Measurements from ENCODE around the gene MN1.

The MN1 gene

GRCh38 chr22:27839057-27839660 lies 37.6 kb upstream of the MN1 start:
- TF ChIP-seq CTCF (IDR thresholded peaks at IDR 0.05; ENCODE audit: borderline replicate concordance, control extremely low read depth, extremely low read depth, insufficient read depth, missing control alignments) = no peak
- DNase-seq (ENCODE audit: low spot score) = no peak
- in situ Hi-C loops (cut with MboI; ENCODE audit: low sequenced_read_pairs, unreplicated experiment) = no loop called here

- no peak for DNase-seq (ENCODE audit: low spot score)
- no peak for TF ChIP-seq CTCF (IDR thresholded peaks at IDR 0.05; ENCODE audit: borderline replicate concordance, control extremely low read depth, extremely low read depth, insufficient read depth, missing control alignments)
- in situ Hi-C loops (cut with MboI; ENCODE audit: low sequenced_read_pairs, unreplicated experiment) = no loop called here
Measured at GRCh38 chr22:27836181-27836580, 34.6 kb upstream of the MN1 start.

DNA sequence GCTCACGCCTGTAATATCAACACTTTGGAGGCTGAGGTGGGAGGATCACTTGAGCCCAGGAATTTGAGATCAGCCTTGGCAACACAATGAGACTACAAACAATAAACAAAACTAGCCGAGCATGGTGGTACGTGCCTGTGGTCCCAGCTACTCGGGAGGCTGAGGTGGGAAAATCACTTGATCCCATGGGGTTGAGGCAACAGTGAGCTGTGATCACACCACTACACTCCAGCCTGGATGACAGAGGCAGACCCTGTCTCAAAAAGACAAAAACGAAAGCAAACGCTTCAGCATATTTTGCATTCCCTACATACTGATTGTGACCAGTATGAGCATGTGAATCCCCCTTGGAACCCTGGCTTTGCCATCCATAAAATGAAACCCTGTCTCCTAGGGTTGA lies 33.9 kb upstream of the MN1 start:
- no peak for DNase-seq (ENCODE audit: low spot score)
- no peak for TF ChIP-seq CTCF (IDR thresholded peaks at IDR 0.05; ENCODE audit: borderline replicate concordance, control extremely low read depth, extremely low read depth, insufficient read depth, missing control alignments)
- in situ Hi-C loops (cut with MboI; ENCODE audit: low sequenced_read_pairs, unreplicated experiment) = no loop called here

- no peak for TF ChIP-seq CTCF (IDR thresholded peaks at IDR 0.05; ENCODE audit: borderline replicate concordance, control extremely low read depth, extremely low read depth, insufficient read depth, missing control alignments)
- in situ Hi-C loops (cut with MboI; ENCODE audit: low sequenced_read_pairs, unreplicated experiment) = no loop called here
- DNase-seq (ENCODE audit: low spot score) = no peak
Measured at GRCh38 chr22:27834364-27835185, 33.0 kb upstream of the MN1 start.

DNA sequence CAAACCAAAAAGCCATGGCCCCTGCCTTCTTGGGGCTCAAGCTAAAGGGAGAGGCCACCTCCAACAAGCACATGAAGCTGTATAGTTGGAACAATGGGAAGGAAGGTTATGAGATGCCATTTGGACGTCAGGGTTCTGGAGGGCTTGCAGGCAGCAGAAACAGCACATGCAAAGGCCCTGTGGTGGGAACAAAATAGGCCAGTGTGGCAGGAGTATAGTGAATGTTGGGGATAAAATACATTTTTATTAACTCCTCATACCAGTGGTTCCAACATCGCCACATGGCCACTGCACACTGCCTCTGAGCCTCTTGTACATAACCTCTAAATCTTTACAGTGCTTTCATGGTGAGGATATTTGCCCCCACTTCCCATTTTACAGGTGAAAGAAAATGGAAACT lies 32.2 kb upstream of the MN1 start:
- no peak for DNase-seq (ENCODE audit: low spot score)
- in situ Hi-C loops (cut with MboI; ENCODE audit: low sequenced_read_pairs, unreplicated experiment) = no loop called here
- no peak for TF ChIP-seq CTCF (IDR thresholded peaks at IDR 0.05; ENCODE audit: borderline replicate concordance, control extremely low read depth, extremely low read depth, insufficient read depth, missing control alignments)

DNA sequence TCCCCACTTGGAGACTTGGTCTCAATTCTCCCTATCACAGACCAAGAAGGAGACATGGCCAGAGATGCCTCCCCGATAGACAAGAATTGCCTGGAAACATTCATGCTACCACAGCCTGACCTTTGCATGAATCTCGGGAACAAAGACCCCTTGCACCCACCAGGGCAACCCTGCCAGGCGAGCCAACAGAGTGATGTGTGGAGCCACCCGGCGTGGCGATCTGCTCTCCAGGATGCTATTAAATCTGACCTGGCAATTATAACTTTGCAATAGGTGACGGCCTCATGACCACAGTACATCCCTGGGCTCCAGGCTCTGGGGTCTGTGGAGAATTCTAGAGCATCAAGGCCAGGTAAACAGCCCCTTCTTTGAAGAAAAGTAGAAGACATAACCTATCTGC lies 31.1 kb upstream of the MN1 start:
- in situ Hi-C loops (cut with MboI; ENCODE audit: low sequenced_read_pairs, unreplicated experiment) = no loop called here
- no peak for TF ChIP-seq CTCF (IDR thresholded peaks at IDR 0.05; ENCODE audit: borderline replicate concordance, control extremely low read depth, extremely low read depth, insufficient read depth, missing control alignments)
- DNase-seq (ENCODE audit: low spot score) = no peak
